IgD-negative memory B cell (primary cell): ENCODE measurements around the gene BABAM2. TPM values are rescaled to one million over a fixed set of nuclear protein-coding genes. Genes with fewer than 3 reads are reported as not detected.
A peak's percentile ranks its signal among the peaks of the same experiment; 100 is the strongest.

Experiments used
- H3K27ac Mint-ChIP-seq, 3 donors: one replicate each; pipeline ENCODE4 v1.8.0; 2020 to 2022; ENCODE audit warnings: mild to moderate bottlenecking in 3 of 3, mixed read lengths in 3 of 3, moderate library complexity in 1 of 3
- H3K27me3 Mint-ChIP-seq: one replicate; pipeline ENCODE4 v1.8.0; 2021; ENCODE audit warnings: mixed read lengths
- H3K36me3 Mint-ChIP-seq: one replicate; pipeline ENCODE4 v1.8.0; 2020; ENCODE audit warnings: mild to moderate bottlenecking, mixed read lengths
- H3K4me1 Mint-ChIP-seq, 3 donors: one replicate each; pipeline ENCODE4 v1.8.0; 2020 to 2022; ENCODE audit warnings: mixed read lengths in 3 of 3, mild to moderate bottlenecking in 1 of 3
- H3K4me3 Mint-ChIP-seq, 4 donors: one replicate each; pipeline ENCODE4 v1.8.0; 2020 to 2022; ENCODE audit warnings: mild to moderate bottlenecking in 4 of 4, mixed read lengths in 4 of 4, moderate library complexity in 3 of 4
- H3K9me3 Mint-ChIP-seq, 3 donors: one replicate each; pipeline ENCODE4 v1.8.0; 2020 to 2021; ENCODE audit warnings: mixed read lengths in 3 of 3, mild to moderate bottlenecking in 1 of 3
- polyA plus RNA-seq: library from polyadenylated mRNA; unstranded; fragments of 300-500 nt; fragmentation: Illumina TruSeq; gene quantifications from one replicate; pipeline ENCODE4 v1.2.3, GENCODE V29; 2021

Gene BABAM2
- polyA plus RNA-seq, 1 donor from 2014 or later, result 57.9 TPM

GRCh38 chr2:28137221-28137620 is 246.7 kb downstream of the BABAM2 start:
- Mint-ChIP-seq H3K4me3 (no peak overlapping the region), H3K9me3 (no peaks in the 10 kb centered on the region), H3K27ac (no peak overlapping the region), H3K27me3 (no peaks in the 10 kb centered on the region), H3K36me3 (peaks cover 18% of the 10 kb centered on the region), H3K4me1 (peaks cover 0 to 13% (median 9%) of the 10 kb centered on the region in 3 donors)

- no peak overlapping the region for H3K27ac Mint-ChIP-seq
- peaks cover 15% of the 10 kb centered on the region for H3K36me3 Mint-ChIP-seq
- H3K27me3 Mint-ChIP-seq, result no peaks in the 10 kb centered on the region
- H3K9me3 Mint-ChIP-seq, result peaks cover 0 to 7% (median 0%) of the 10 kb centered on the region in 3 donors
- H3K4me3 Mint-ChIP-seq, result no peak overlapping the region
- no peaks in the 10 kb centered on the region for H3K4me1 Mint-ChIP-seq
Measured at GRCh38 chr2:28142386-28142785, 251.9 kb downstream of the BABAM2 start.

GRCh38 chr2:28148000-28148399 is 257.5 kb downstream of the BABAM2 start:
- Mint-ChIP-seq H3K27me3 (no peaks in the 10 kb centered on the region), H3K27ac (no peak overlapping the region), H3K9me3 (peaks cover 0 to 7% (median 0%) of the 10 kb centered on the region in 3 donors), H3K4me3 (no peak overlapping the region), H3K36me3 (peaks cover 29% of the 10 kb centered on the region), H3K4me1 (no peaks in the 10 kb centered on the region)

- Mint-ChIP-seq H3K9me3 (peaks cover 0 to 7% (median 0%) of the 10 kb centered on the region in 3 donors), H3K27ac (no peak overlapping the region), H3K27me3 (no peaks in the 10 kb centered on the region), H3K36me3 (peaks cover 31% of the 10 kb centered on the region), H3K4me3 (no peak overlapping the region), H3K4me1 (no peaks in the 10 kb centered on the region)
Measured at GRCh38 chr2:28148566-28148965, 258.0 kb downstream of the BABAM2 start.

DNA sequence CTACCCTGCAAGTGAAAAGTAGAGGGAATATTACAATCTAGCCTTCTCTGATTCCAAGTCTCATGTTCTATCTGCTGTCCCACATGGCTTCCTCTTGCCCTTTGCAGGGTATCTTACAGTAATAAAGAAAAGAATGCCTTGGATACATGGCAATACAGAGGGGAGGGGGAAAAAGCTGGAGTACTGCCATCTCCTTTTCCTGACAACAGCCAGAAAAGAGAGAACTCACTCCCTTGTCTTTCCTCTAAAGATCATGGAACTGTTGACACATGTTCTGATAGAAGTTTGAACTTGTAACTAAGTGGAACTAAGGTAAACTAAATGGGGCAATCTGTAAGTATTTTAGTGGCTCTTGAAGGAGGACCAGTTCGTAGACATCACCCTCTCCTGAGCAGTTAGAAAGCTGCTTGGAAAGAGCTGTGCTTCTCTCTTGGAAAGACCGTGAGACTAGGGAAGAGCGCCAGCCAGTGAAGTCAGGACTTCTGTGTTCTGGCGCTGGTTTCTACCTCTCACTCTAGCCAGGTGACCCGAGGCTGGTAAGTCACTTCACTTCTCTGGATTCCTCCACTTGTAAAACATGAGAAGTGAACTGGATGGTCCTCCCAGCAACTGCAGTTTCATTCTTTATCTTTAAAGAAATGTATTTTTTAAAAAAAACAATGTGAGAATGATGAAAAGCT is 259.8 kb downstream of the BABAM2 start:
- peaks cover 0 to 21% (median 2%) of the 10 kb centered on the region in 3 donors for H3K9me3 Mint-ChIP-seq
- no peak overlapping the region for H3K27ac Mint-ChIP-seq
- no peaks in the 10 kb centered on the region for H3K27me3 Mint-ChIP-seq
- no peak overlapping the region for H3K4me3 Mint-ChIP-seq
- no peaks in the 10 kb centered on the region for H3K4me1 Mint-ChIP-seq
- H3K36me3 Mint-ChIP-seq, result peaks cover 42% of the 10 kb centered on the region

DNA sequence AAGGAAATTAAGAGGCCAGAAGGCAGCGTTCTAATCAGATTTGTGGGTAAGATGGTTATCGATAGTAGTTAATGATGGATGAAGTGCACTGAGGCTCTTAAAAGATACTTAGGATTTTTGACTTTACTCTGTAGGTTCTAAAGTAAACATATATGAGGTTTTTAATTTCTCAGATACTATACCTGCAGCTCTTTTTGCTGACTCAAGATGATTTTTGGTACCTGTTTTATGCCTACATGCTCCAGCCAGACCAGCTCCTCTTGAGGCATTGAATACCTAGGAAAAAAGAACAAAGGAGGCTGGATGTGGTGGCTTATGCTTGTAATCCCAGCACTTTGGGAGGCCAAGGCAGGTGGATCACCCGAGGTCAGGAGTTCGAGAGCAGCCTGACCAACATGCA is 260.5 kb downstream of the BABAM2 start:
- Mint-ChIP-seq H3K36me3 (peaks cover 41% of the 10 kb centered on the region), H3K9me3 (peaks cover 1 to 20% (median 4%) of the 10 kb centered on the region in 3 donors), H3K4me3 (no peak overlapping the region), H3K27me3 (no peaks in the 10 kb centered on the region), H3K4me1 (no peaks in the 10 kb centered on the region), H3K27ac (no peak overlapping the region)

DNA sequence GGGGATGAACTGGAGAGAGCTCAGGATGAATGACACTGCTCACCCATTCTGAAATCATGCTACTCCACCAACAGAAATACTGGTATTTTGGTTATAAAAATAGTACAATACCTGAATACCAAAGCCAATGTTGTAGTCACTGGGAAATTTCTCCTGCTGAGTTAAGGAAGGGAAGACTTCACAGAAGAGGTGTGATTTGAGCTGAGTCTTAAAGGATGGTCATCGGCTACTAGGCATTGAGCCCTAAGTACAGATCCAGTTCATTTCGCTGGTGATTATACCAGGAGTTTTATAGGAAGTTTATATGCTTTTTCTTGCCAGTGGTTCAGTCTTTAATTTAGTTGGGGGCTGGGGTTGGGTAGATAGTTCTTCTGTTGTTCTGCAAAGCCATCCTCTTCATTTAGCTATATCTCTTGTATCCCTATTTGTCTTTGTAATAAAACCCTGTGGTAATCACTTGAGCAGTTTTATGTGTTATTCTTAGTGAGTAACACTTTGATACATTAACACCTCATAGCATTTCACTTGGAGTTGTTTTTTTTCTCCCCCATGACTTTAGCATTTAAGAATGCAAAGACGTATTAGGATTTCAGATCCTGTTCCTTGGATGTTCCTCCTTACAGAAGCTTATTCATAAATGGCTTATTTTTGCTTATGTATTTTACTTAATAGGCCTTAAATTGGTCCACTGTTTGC is 262.2 kb downstream of the BABAM2 start:
- Mint-ChIP-seq H3K9me3 (peaks cover 1 to 19% (median 4%) of the 10 kb centered on the region in 3 donors), H3K36me3 (peaks cover 43% of the 10 kb centered on the region), H3K4me3 (no peak overlapping the region), H3K27ac (no peak overlapping the region), H3K4me1 (no peaks in the 10 kb centered on the region), H3K27me3 (no peaks in the 10 kb centered on the region)

- H3K4me3 Mint-ChIP-seq, result no peak overlapping the region
- H3K9me3 Mint-ChIP-seq, result peaks cover 1 to 19% (median 4%) of the 10 kb centered on the region in 3 donors
- H3K27me3 Mint-ChIP-seq, result no peaks in the 10 kb centered on the region
- peak overlapping the region in 1 of 3 donors; percentile 71 for H3K27ac Mint-ChIP-seq
- H3K4me1 Mint-ChIP-seq, result no peaks in the 10 kb centered on the region
- H3K36me3 Mint-ChIP-seq, result peaks cover 38% of the 10 kb centered on the region
Measured at GRCh38 chr2:28153851-28154250, 263.3 kb downstream of the BABAM2 start.

DNA sequence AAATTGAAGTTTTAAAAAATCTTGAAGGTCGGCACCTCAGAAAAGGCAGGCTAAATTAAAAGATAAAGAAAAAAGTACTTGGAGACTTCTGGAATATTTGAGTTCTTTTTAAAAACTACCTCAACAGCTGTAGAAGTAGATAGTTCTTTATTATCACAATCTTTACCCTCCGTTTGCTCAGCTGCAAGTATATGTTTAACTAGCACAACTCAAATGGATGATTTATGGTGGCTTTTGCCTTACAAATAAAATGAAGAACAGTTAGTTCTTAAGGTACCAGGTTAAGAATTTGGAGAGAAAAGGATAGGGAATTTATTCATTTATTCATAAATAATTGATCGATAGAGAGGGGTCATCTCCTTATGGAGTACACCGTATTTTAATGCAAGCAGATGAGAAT is 264.6 kb downstream of the BABAM2 start:
- Mint-ChIP-seq H3K9me3 (peaks cover 1 to 19% (median 4%) of the 10 kb centered on the region in 3 donors), H3K4me3 (no peak overlapping the region), H3K27ac (no peak overlapping the region), H3K27me3 (no peaks in the 10 kb centered on the region), H3K4me1 (no peaks in the 10 kb centered on the region), H3K36me3 (peaks cover 35% of the 10 kb centered on the region)

DNA sequence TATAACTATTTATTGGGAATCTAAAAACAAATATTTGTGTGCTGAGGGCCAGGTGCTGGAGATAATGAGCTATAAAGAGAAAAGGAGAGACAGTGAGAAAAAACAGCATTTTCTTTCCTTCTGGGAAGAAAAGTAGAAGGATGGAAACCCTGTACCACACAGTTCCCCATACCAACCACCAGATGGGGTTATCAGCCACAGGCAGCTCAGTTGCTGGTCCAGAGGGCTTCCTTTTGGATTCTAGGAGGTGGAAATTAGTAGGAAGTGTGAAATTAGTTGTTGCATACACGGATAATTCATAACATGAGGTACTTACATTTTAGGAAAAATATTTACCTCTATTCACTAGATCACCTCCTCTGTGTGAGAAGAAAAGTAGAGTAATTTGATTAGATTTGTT is 265.1 kb downstream of the BABAM2 start:
- Mint-ChIP-seq H3K27ac (no peak overlapping the region), H3K36me3 (peaks cover 35% of the 10 kb centered on the region), H3K27me3 (no peaks in the 10 kb centered on the region), H3K4me3 (no peak overlapping the region), H3K4me1 (no peaks in the 10 kb centered on the region), H3K9me3 (peaks cover 1 to 19% (median 4%) of the 10 kb centered on the region in 3 donors)

GRCh38 chr2:28158791-28159190 is 268.3 kb downstream of the BABAM2 start:
- Mint-ChIP-seq H3K27me3 (no peaks in the 10 kb centered on the region), H3K36me3 (peaks cover 18% of the 10 kb centered on the region), H3K9me3 (peaks cover 1 to 17% (median 4%) of the 10 kb centered on the region in 3 donors), H3K4me3 (no peak overlapping the region), H3K4me1 (no peaks in the 10 kb centered on the region), H3K27ac (no peak overlapping the region)

DNA sequence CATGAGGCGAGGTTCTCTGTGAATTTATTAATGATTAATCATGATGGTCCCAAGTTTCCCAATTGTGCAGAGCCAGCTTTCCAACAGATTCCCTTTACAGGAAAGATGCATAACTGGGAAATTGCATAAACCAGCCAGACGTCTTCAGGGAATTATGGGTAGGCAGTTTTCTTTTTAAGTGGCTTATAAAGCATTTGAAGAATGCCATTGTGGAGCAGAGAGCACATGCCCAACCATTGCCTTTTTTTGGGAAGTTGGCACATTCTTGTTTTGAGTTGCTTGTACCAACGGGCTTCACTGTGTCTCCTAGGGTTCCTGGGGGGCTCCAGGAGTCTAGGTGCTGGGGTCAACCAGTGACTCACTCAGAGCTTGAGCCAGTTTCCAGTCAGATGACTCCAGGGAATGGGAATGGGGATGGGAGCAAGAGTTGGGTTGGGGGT is 270.5 kb downstream of the BABAM2 start:
- peaks cover 0 to 2% (median 0%) of the 10 kb centered on the region in 3 donors for H3K4me1 Mint-ChIP-seq
- peaks cover 7% of the 10 kb centered on the region for H3K36me3 Mint-ChIP-seq
- no peak overlapping the region for H3K27ac Mint-ChIP-seq

DNA sequence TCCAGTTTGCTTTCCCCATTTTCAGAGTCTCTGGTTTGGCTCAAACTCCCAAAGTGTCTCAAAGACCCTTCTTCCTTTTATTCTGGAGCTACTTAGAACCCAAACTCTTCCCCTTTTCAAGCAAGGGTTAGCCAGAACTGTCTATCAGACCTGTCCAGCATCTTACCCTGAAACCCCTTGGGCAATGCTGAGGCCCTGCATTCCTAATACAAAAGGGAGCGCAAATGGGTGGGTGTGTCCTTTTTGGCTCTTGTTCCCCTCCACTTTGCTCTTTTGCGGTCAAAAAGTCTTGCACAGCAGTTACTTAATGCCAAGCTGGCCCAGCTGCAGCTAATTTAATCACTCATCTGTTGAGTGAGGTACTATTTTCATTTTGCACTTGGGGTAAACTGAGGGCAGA is 270.9 kb downstream of the BABAM2 start:
- Mint-ChIP-seq H3K27me3 (no peaks in the 10 kb centered on the region), H3K27ac (no peak overlapping the region), H3K36me3 (peaks cover 6% of the 10 kb centered on the region), H3K4me1 (peaks cover 0 to 2% (median 0%) of the 10 kb centered on the region in 3 donors), H3K9me3 (no peaks in the 10 kb centered on the region), H3K4me3 (no peak overlapping the region)

More for the DNA sequence above, 270.5 kb downstream of the BABAM2 start:
- no peaks in the 10 kb centered on the region for H3K27me3 Mint-ChIP-seq
- no peak overlapping the region for H3K4me3 Mint-ChIP-seq
- peaks cover 0 to 2% (median 0%) of the 10 kb centered on the region in 3 donors for H3K9me3 Mint-ChIP-seq

GRCh38 chr2:28162564-28162963 is 272.0 kb downstream of the BABAM2 start:
- Mint-ChIP-seq H3K27ac (no peak overlapping the region), H3K9me3 (no peaks in the 10 kb centered on the region), H3K27me3 (no peaks in the 10 kb centered on the region), H3K36me3 (peaks cover 9% of the 10 kb centered on the region), H3K4me3 (no peak overlapping the region), H3K4me1 (peaks cover 0 to 2% (median 0%) of the 10 kb centered on the region in 3 donors)

DNA sequence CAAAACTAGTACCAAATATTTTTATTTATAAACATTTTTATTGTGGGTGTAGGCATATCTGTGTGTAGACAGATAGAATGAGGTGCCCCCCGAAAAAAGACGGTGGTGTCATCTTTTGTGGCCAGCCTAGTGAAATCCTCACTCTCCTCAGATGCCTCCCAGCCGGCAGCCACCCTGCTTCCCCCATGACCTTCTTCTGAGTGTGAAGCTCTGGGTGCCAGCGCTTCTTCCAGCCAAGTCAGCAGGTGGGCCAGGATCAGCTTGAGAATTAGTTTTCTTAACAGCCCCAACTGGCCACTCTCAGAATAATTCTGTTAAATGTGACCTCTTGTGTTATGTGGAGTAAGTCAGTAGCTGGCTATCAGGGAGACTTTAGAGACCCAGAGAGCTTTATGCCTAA is 272.5 kb downstream of the BABAM2 start:
- H3K36me3 Mint-ChIP-seq, result peaks cover 11% of the 10 kb centered on the region
- H3K27me3 Mint-ChIP-seq, result no peaks in the 10 kb centered on the region
- no peak overlapping the region for H3K27ac Mint-ChIP-seq
- no peak overlapping the region for H3K4me3 Mint-ChIP-seq
- no peaks in the 10 kb centered on the region for H3K9me3 Mint-ChIP-seq
- peaks cover 0 to 2% (median 0%) of the 10 kb centered on the region in 3 donors for H3K4me1 Mint-ChIP-seq
